Measurements from ENCODE around the gene TRIM71. TPM values are rescaled to one million over a fixed set of nuclear protein-coding genes. Genes with fewer than 3 reads are reported as not detected.

TRIM71 gene
- total RNA-seq, 4 donors from 2014 or later = 0.48 TPM; not detected in 3

- TF ChIP-seq POLR2A (IDR thresholded peaks at IDR 0.05) (no peak), CTCF (IDR thresholded peaks at IDR 0.05) (no peak)
- Histone ChIP-seq H3K27ac (no peak overlapping the region), H3K27me3 (no peaks in the 10 kb centered on the region), H3K36me3 (no peaks in the 10 kb centered on the region), H3K4me3 (no peak overlapping the region), H3K4me1 (peaks cover 0 to 6% of the 10 kb centered on the region in 2 donors), H3K9me3 (no peaks in the 10 kb centered on the region)
- intact Hi-C loops (cut with DNase I; ENCODE audit: low total_unique reads) = no loop called here
- no peak for DNase-seq
Observed at GRCh38 chr3:32876920-32877319, 59.1 kb downstream of the TRIM71 start.

GRCh38 chr3:32877598-32877997 lies 59.8 kb downstream of the TRIM71 start:
- Histone ChIP-seq H3K4me1 (peaks cover 0 to 6% of the 10 kb centered on the region in 2 donors), H3K27ac (no peak overlapping the region), H3K4me3 (no peak overlapping the region), H3K36me3 (no peaks in the 10 kb centered on the region), H3K9me3 (no peaks in the 10 kb centered on the region), H3K27me3 (no peaks in the 10 kb centered on the region)
- TF ChIP-seq POLR2A (IDR thresholded peaks at IDR 0.05) (no peak), CTCF (IDR thresholded peaks at IDR 0.05) (no peak)
- no peak for DNase-seq
- intact Hi-C loops (cut with DNase I; ENCODE audit: low total_unique reads) = no loop called here

GRCh38 chr3:32880225-32880624 lies 62.4 kb downstream of the TRIM71 start:
- DNase-seq = no peak
- no peaks in the 10 kb centered on the region for H3K27me3 ChIP-seq
- TF ChIP-seq POLR2A (IDR thresholded peaks at IDR 0.05) = no peak
- no peak for TF ChIP-seq CTCF (IDR thresholded peaks at IDR 0.05)
- intact Hi-C loops (cut with DNase I; ENCODE audit: low total_unique reads) = no loop called here
- no peak overlapping the region for H3K4me3 ChIP-seq
- H3K27ac ChIP-seq = no peak overlapping the region
- H3K36me3 ChIP-seq = no peaks in the 10 kb centered on the region
- H3K4me1 ChIP-seq = no peaks in the 10 kb centered on the region
- no peaks in the 10 kb centered on the region for H3K9me3 ChIP-seq

GRCh38 chr3:32881624-32882023 lies 63.8 kb downstream of the TRIM71 start:
- intact Hi-C loops (cut with DNase I; ENCODE audit: low total_unique reads) = no loop called here
- no peak for TF ChIP-seq CTCF (IDR thresholded peaks at IDR 0.05)
- no peaks in the 10 kb centered on the region for H3K4me1 ChIP-seq
- H3K27ac ChIP-seq = no peak overlapping the region
- no peaks in the 10 kb centered on the region for H3K27me3 ChIP-seq
- H3K4me3 ChIP-seq = no peak overlapping the region
- no peaks in the 10 kb centered on the region for H3K36me3 ChIP-seq
- H3K9me3 ChIP-seq = no peaks in the 10 kb centered on the region
- no peak for DNase-seq

- TF ChIP-seq CTCF (IDR thresholded peaks at IDR 0.05) = no peak
- TF ChIP-seq POLR2A (IDR thresholded peaks at IDR 0.05) = no peak
- no peak overlapping the region for H3K27ac ChIP-seq
- no peaks in the 10 kb centered on the region for H3K27me3 ChIP-seq
- no peak for DNase-seq
- no peaks in the 10 kb centered on the region for H3K4me1 ChIP-seq
- H3K9me3 ChIP-seq = no peaks in the 10 kb centered on the region
- no peak overlapping the region for H3K4me3 ChIP-seq
- intact Hi-C loops (cut with DNase I; ENCODE audit: low total_unique reads) = no loop called here
- H3K36me3 ChIP-seq = no peaks in the 10 kb centered on the region
Observed at GRCh38 chr3:32882189-32882588, 64.4 kb downstream of the TRIM71 start.
